ENCODE data around the gene NRM. TPM values are rescaled to one million over a fixed set of nuclear protein-coding genes. Genes with fewer than 3 reads are reported as not detected.
"Not testable (repeated sequence)": the region's sequence is repeated elsewhere in the genome, so short reads cannot be mapped to it uniquely, and the experiment has no call there.

Gene NRM
- total RNA-seq, 3 donors from 2014 or later, result 1.8 to 4.0 (median 2.3) TPM

GRCh38 chr6:30725713-30726505, 35.1 kb upstream of the NRM start:
- peak overlapping the region; percentile 8 to 46 for H3K27ac ChIP-seq
- no peaks in the 10 kb centered on the region for H3K27me3 ChIP-seq
- DNase-seq (ENCODE audit: low spot score in 2 of 2), result no peak
- no peak for TF ChIP-seq POLR2A (IDR thresholded peaks at IDR 0.05)
- no peak for TF ChIP-seq CTCF (IDR thresholded peaks at IDR 0.05)
- TF ChIP-seq POLR2AphosphoS5 (IDR thresholded peaks at IDR 0.05), result no peak
- no peak overlapping the region for H3K4me3 ChIP-seq
- no peaks in the 10 kb centered on the region for H3K36me3 ChIP-seq
- H3K9me3 ChIP-seq, result no peaks in the 10 kb centered on the region
- H3K4me1 ChIP-seq, result peaks cover 0 to 3% of the 10 kb centered on the region in 2 donors
- intact Hi-C loops (cut with DNase I; ENCODE audit: low total_unique reads), result loop anchor here (5.0 kb wide), 1 partner anchor 161 kb away; no protein-coding TSS in a partner anchor

GRCh38 chr6:30724906-30725667, 34.3 kb upstream of the NRM start:
- Histone ChIP-seq H3K4me1 (peaks cover 0 to 3% of the 10 kb centered on the region in 2 donors), H3K9me3 (no peaks in the 10 kb centered on the region), H3K27ac (peak overlapping the region; percentile 39 to 88), H3K36me3 (no peaks in the 10 kb centered on the region), H3K27me3 (no peaks in the 10 kb centered on the region), H3K4me3 (no peak overlapping the region)
- DNase-seq (ENCODE audit: low spot score in 2 of 2), result no peak
- TF ChIP-seq POLR2A (IDR thresholded peaks at IDR 0.05), result no peak
- TF ChIP-seq CTCF (IDR thresholded peaks at IDR 0.05), result no peak
- no peak for TF ChIP-seq POLR2AphosphoS5 (IDR thresholded peaks at IDR 0.05)
- intact Hi-C loops (cut with DNase I; ENCODE audit: low total_unique reads), result loop anchor here (5.0 kb wide), 2 partner anchors 162 to 168 kb away; partner anchors contain the start of genes GNL1 and PRR3

GRCh38 chr6:30723843-30724741, 33.3 kb upstream of the NRM start:
- H3K4me1 ChIP-seq; H3K36me3 ChIP-seq; H3K9me3 ChIP-seq; DNase-seq (ENCODE audit: low spot score in 2 of 2); H3K27me3 ChIP-seq: not testable (repeated sequence)
- Histone ChIP-seq H3K4me3 (peak overlapping the region in 1 of 3 donors; percentile 7), H3K27ac (peak overlapping the region; percentile 60 to 88)
- TF ChIP-seq POLR2AphosphoS5 (IDR thresholded peaks at IDR 0.05), result peak in 1 of 3 donors; percentile 17
- intact Hi-C loops (cut with DNase I; ENCODE audit: low total_unique reads), result loop anchor here (2.0 to 5.0 kb wide), 2 partner anchors 41 to 167 kb away; partner anchors contain the start of genes GNL1 and PRR3

- not testable (repeated sequence) for H3K36me3 ChIP-seq; H3K9me3 ChIP-seq; H3K27me3 ChIP-seq; H3K4me1 ChIP-seq; DNase-seq (ENCODE audit: low spot score in 2 of 2)
- H3K27ac ChIP-seq, result peak overlapping the region; percentile 60 to 88
- peak overlapping the region in 1 of 3 donors; percentile 7 for H3K4me3 ChIP-seq
- intact Hi-C loops (cut with DNase I; ENCODE audit: low total_unique reads), result loop anchor here (2.0 to 5.0 kb wide), 2 partner anchors 40 to 166 kb away; partner anchors contain the start of genes GNL1 and PRR3
Observed at GRCh38 chr6:30723159-30723842, 32.5 kb upstream of the NRM start.

GRCh38 chr6:30722280-30723112, 31.7 kb upstream of the NRM start:
- no peaks in the 10 kb centered on the region for H3K9me3 ChIP-seq
- DNase-seq (ENCODE audit: low spot score in 2 of 2), result peak; percentile 83 to 92
- peaks cover 3 to 5% of the 10 kb centered on the region in 2 donors for H3K4me1 ChIP-seq
- H3K4me3 ChIP-seq, result peak overlapping the region; percentile 67 to 94 (median 93)
- TF ChIP-seq POLR2AphosphoS5 (IDR thresholded peaks at IDR 0.05), result peak; percentile 76 to 87 (median 78)
- peak; percentile 99 to 100 (median 99) for TF ChIP-seq CTCF (IDR thresholded peaks at IDR 0.05)
- no peak for TF ChIP-seq POLR2A (IDR thresholded peaks at IDR 0.05)
- intact Hi-C loops (cut with DNase I; ENCODE audit: low total_unique reads), result loop anchor here (2.0 to 5.0 kb wide), 2 partner anchors 40 to 165 kb away; partner anchors contain the start of genes GNL1 and PRR3
- H3K36me3 ChIP-seq, result no peaks in the 10 kb centered on the region
- H3K27me3 ChIP-seq, result no peaks in the 10 kb centered on the region
- H3K27ac ChIP-seq, result peak overlapping the region; percentile 88 to 94

GRCh38 chr6:30722025-30722279, 31.2 kb upstream of the NRM start:
- not testable (repeated sequence) for H3K27me3 ChIP-seq; H3K9me3 ChIP-seq; H3K4me1 ChIP-seq; DNase-seq (ENCODE audit: low spot score in 2 of 2); H3K36me3 ChIP-seq
- intact Hi-C loops (cut with DNase I; ENCODE audit: low total_unique reads), result loop anchor here (2.0 to 5.0 kb wide), 2 partner anchors 39 to 165 kb away; partner anchors contain the start of genes GNL1 and PRR3
- peak overlapping the region; percentile 67 to 94 (median 93) for H3K4me3 ChIP-seq
- peak overlapping the region; percentile 88 to 94 for H3K27ac ChIP-seq
